ENCODE measurements around the gene DAGLA.

Gene DAGLA

DNA sequence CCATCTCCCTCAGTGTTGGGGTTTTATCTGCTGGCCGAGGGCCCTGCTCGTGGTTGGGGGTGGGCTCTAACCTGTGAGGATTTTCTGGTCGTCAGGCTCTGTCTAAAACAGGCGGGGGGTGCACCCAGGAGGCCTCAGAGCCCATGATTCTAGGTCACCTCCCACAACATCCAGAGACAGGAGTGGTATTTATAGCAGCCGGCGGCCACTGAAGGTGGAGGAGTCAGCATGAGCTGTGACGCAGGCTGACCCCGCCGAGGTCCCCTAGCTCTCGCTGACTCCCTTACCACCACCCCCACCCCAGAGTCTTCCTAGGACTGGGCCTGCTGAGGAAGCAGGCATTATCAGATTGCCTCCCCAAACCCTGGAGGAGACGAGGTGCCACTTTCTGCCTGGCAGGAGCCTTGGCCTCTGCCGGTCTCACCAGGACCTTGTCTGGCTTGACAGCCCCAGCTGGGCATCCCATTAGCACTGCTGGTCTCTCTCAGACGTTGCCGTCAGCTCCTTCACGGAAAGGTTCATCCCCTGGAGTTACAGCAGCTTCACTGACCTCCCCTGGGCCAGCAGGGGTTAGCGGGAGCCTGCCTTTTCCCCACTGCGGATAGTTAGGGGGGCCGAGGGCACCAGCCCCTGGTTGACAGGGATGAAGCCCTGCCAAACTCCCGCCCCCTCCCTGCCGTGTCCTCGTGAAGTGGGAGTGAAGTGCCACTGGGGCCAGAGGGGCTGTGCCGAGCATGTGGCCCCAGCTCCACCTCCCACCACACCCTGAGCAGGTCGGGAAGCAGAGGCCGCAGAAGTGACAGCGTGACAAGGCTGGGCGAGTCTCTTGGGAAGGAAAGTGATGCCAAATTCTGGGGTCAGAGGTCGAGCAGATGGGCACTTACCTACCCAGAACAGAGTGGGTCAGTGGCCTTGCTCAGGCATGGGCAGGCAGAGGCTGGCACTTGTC lies 26.5 kb downstream of the DAGLA start:
- Histone ChIP-seq H3K4me2 (no peak overlapping the region), H3K4me3 (IDR thresholded peaks at IDR 0.05; ENCODE audit: insufficient read depth, low read depth, low read length) (no peak overlapping the region), H3K4me1 (ENCODE audit: low read depth, poor library complexity, severe bottlenecking) (no peaks in the 10 kb centered on the region), H3K36me3 (ENCODE audit: insufficient read depth) (no peaks in the 10 kb centered on the region), H3K27me3 (ENCODE audit: insufficient read depth, low read depth) (peaks cover 81% of the 10 kb centered on the region), H3K27ac (no peak overlapping the region), H2AFZ (ENCODE audit: low read depth) (no peak overlapping the region), H3K79me2 (ENCODE audit: insufficient read depth, low read depth) (no peaks in the 10 kb centered on the region), H3K9ac (no peak overlapping the region), H4K20me1 (ENCODE audit: insufficient read depth) (no peaks in the 10 kb centered on the region)
- TF ChIP-seq, protein P1, sequence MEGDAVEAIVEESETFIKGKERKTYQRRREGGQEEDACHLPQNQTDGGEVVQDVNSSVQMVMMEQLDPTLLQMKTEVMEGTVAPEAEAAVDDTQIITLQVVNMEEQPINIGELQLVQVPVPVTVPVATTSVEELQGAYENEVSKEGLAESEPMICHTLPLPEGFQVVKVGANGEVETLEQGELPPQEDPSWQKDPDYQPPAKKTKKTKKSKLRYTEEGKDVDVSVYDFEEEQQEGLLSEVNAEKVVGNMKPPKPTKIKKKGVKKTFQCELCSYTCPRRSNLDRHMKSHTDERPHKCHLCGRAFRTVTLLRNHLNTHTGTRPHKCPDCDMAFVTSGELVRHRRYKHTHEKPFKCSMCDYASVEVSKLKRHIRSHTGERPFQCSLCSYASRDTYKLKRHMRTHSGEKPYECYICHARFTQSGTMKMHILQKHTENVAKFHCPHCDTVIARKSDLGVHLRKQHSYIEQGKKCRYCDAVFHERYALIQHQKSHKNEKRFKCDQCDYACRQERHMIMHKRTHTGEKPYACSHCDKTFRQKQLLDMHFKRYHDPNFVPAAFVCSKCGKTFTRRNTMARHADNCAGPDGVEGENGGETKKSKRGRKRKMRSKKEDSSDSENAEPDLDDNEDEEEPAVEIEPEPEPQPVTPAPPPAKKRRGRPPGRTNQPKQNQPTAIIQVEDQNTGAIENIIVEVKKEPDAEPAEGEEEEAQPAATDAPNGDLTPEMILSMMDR (conservative IDR thresholded peaks at IDR 0.05; ENCODE audit: low read depth, low read length) = no peak

DNA sequence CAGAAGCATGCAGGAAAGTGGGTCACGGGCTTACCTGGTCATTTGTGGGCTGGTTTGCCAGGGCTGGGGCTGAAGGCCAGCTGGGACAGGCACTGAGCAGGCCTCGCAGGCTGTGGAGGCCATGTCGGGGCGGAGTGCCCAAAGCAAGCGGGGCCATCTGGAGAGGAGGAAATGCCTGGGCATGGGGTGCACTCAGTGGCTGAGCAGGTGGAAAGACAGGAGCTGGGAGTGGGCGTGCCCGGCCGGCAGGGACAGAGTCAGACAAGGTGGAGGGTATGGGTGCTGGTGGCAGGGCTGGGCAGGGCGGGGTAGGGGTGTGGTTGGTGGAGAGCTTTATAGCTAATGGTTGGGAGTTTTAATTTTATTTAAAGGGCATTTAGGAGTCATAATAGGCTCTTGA lies 27.4 kb downstream of the DAGLA start:
- Histone ChIP-seq H3K9ac (no peak overlapping the region), H3K79me2 (ENCODE audit: insufficient read depth, low read depth) (no peaks in the 10 kb centered on the region), H2AFZ (ENCODE audit: low read depth) (no peak overlapping the region), H3K4me1 (ENCODE audit: low read depth, poor library complexity, severe bottlenecking) (no peaks in the 10 kb centered on the region), H3K4me3 (IDR thresholded peaks at IDR 0.05; ENCODE audit: insufficient read depth, low read depth, low read length) (no peak overlapping the region), H3K4me2 (no peak overlapping the region), H3K36me3 (ENCODE audit: insufficient read depth) (no peaks in the 10 kb centered on the region), H4K20me1 (ENCODE audit: insufficient read depth) (no peaks in the 10 kb centered on the region), H3K27me3 (ENCODE audit: insufficient read depth, low read depth) (peaks cover 75% of the 10 kb centered on the region), H3K27ac (no peak overlapping the region)
- TF ChIP-seq, protein P1 (conservative IDR thresholded peaks at IDR 0.05; ENCODE audit: low read depth, low read length) = no peak

DNA sequence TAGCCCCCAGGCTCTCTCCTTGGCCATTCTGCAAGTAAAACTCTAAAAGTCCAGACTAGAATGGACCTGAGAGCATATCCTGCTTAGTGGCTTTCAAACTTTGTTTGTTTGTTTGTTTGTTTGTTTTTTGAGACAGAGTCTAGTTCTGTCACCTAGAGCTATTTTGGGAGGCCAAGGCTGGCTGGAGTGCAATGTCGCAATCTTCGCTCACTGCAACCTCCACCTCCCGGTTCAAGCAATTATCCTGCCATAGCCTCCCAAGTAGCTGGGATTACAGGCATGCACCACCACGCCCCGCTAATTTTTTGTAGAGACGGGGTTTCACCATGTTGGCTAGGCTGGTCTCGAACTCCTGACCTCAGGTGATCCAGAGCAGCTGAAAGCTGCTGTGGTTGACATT lies 28.9 kb downstream of the DAGLA start:
- H3K4me2 ChIP-seq = no peak overlapping the region
- H3K36me3 ChIP-seq (ENCODE audit: insufficient read depth) = no peaks in the 10 kb centered on the region
- H2AFZ ChIP-seq (ENCODE audit: low read depth) = no peak overlapping the region
- H3K4me3 ChIP-seq (IDR thresholded peaks at IDR 0.05; ENCODE audit: insufficient read depth, low read depth, low read length) = no peak overlapping the region
- H3K79me2 ChIP-seq (ENCODE audit: insufficient read depth, low read depth) = no peaks in the 10 kb centered on the region
- H3K27me3 ChIP-seq (ENCODE audit: insufficient read depth, low read depth) = peaks cover 78% of the 10 kb centered on the region
- H3K27ac ChIP-seq = no peak overlapping the region
- no peaks in the 10 kb centered on the region for H4K20me1 ChIP-seq (ENCODE audit: insufficient read depth)
- H3K9ac ChIP-seq = no peak overlapping the region
- no peaks in the 10 kb centered on the region for H3K4me1 ChIP-seq (ENCODE audit: low read depth, poor library complexity, severe bottlenecking)
- TF ChIP-seq, protein P1 (conservative IDR thresholded peaks at IDR 0.05; ENCODE audit: low read depth, low read length) = no peak

DNA sequence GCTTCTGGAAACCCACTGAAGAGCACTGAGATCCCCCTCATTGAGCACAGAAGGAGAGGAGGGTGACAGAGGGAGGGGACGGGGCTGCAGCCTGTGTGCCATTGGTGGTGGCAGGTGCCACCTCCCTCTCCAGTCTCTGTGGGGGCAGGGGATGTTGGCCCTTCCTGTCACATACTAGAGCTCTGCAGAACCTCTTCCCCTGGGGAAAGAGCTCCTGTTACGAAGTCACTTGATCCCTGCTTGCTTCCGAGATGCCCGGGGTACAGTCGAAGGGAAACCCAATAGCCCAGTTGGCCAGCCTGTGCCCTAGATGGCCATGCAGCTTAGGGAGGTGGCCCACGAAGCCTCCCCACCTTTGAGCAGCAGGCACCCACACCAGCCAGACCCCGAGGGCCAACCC lies 29.4 kb downstream of the DAGLA start:
- no peak overlapping the region for H3K4me3 ChIP-seq (IDR thresholded peaks at IDR 0.05; ENCODE audit: insufficient read depth, low read depth, low read length)

More for the DNA sequence above, 29.4 kb downstream of the DAGLA start:
- H3K79me2 ChIP-seq (ENCODE audit: insufficient read depth, low read depth) = no peaks in the 10 kb centered on the region
- H3K4me1 ChIP-seq (ENCODE audit: low read depth, poor library complexity, severe bottlenecking) = no peaks in the 10 kb centered on the region
- no peak overlapping the region for H3K9ac ChIP-seq
- H2AFZ ChIP-seq (ENCODE audit: low read depth) = no peak overlapping the region
- H3K27ac ChIP-seq = no peak overlapping the region
- H3K27me3 ChIP-seq (ENCODE audit: insufficient read depth, low read depth) = peaks cover 78% of the 10 kb centered on the region
- TF ChIP-seq, protein P1 (conservative IDR thresholded peaks at IDR 0.05; ENCODE audit: low read depth, low read length) = no peak
- H4K20me1 ChIP-seq (ENCODE audit: insufficient read depth) = no peaks in the 10 kb centered on the region
- H3K36me3 ChIP-seq (ENCODE audit: insufficient read depth) = no peaks in the 10 kb centered on the region
- H3K4me2 ChIP-seq = no peak overlapping the region

Data from KMS-11 (cell line).